GM23248 (cell line): Measurements from ENCODE around the gene NUBP1. TPM values are rescaled to one million over a fixed set of nuclear protein-coding genes. Genes with fewer than 3 reads are reported as not detected.
A peak's percentile ranks its signal among the peaks of the same experiment; 100 is the strongest.

Experiments used
- DNase-seq: peaks from one replicate; pipeline ENCODE4 v3.0.0-alpha.2; 2015
- H2AFZ ChIP-seq: fragments of 200-600 bp; sonication (generic); 2 replicates; pipeline ENCODE4 v1.6.1; 2016; ENCODE audit warnings: antibody characterized with exemption
- H3F3A ChIP-seq: fragments of 200-600 bp; sonication (generic); 2 replicates; pipeline ENCODE4 v1.6.1; 2016; ENCODE audit warnings: mild to moderate bottlenecking, antibody characterized with exemption, mixed run types; ENCODE audit not compliant: insufficient read depth
- H3K27ac ChIP-seq: fragments of 200-600 bp; sonication (generic); 2 replicates; pipeline ENCODE4 v1.5.1; 2016; ENCODE audit warnings: mild to moderate bottlenecking
- H3K27me3 ChIP-seq: fragments of 200-600 bp; sonication (generic); replicated peaks from 2 replicates; pipeline ENCODE4 v1.6.1; 2016; ENCODE audit warnings: mild to moderate bottlenecking; ENCODE audit not compliant: insufficient read depth
- H3K36me3 ChIP-seq: fragments of 200-600 bp; sonication (generic); 2 replicates; pipeline ENCODE4 v1.6.1; 2016; ENCODE audit warnings: low read depth, mild to moderate bottlenecking
- H3K4me1 ChIP-seq: fragments of 200-600 bp; sonication (generic); 2 replicates; pipeline ENCODE4 v1.6.1; 2016; ENCODE audit warnings: mild to moderate bottlenecking; ENCODE audit not compliant: insufficient read depth
- H3K4me2 ChIP-seq: fragments of 200-600 bp; sonication (generic); one replicate; pipeline ENCODE4 v1.6.1; 2016; ENCODE audit warnings: mild to moderate bottlenecking; ENCODE audit not compliant: unreplicated experiment
- H3K4me3 ChIP-seq: fragments of 200-600 bp; sonication (generic); 2 replicates; pipeline ENCODE4 v1.5.1; 2016; ENCODE audit warnings: mild to moderate bottlenecking
- H3K79me2 ChIP-seq: fragments of 200-600 bp; sonication (generic); 2 replicates; pipeline ENCODE4 v1.6.1; 2016; ENCODE audit warnings: mild to moderate bottlenecking; ENCODE audit not compliant: insufficient read depth
- H3K9ac ChIP-seq: fragments of 200-600 bp; sonication (generic); 2 replicates; pipeline ENCODE4 v1.6.1; 2016; ENCODE audit warnings: mild to moderate bottlenecking
- H3K9me2 ChIP-seq: fragments of 200-600 bp; sonication (generic); 2 replicates; pipeline ENCODE4 v1.6.1; 2016; ENCODE audit warnings: mixed run types, mild to moderate bottlenecking, moderate library complexity; ENCODE audit not compliant: insufficient read depth
- H3K9me3 ChIP-seq: fragments of 200-600 bp; sonication (generic); one replicate; pipeline ENCODE4 v1.6.1; 2017; ENCODE audit warnings: low read depth
- H4K20me1 ChIP-seq: fragments of 200-600 bp; sonication (generic); 2 replicates; pipeline ENCODE4 v1.6.0; 2016; ENCODE audit not compliant: insufficient read depth
- EZH2 ChIP-seq: fragments of 200-600 bp; sonication (generic); IDR thresholded peaks from 2 replicates; pipeline ENCODE4 v1.6.1; 2018; ENCODE audit warnings: antibody characterized with exemption, mild to moderate bottlenecking; ENCODE audit not compliant: insufficient read depth, poor library complexity, severe bottlenecking
- EZH2phosphoT487 ChIP-seq: fragments of 200-600 bp; sonication (generic); IDR thresholded peaks from 2 replicates; pipeline ENCODE4 v1.6.1; 2018; ENCODE audit warnings: antibody characterized with exemption, moderate library complexity, mild to moderate bottlenecking, low read depth; ENCODE audit not compliant: insufficient read depth
- WGBS, 2 experiments: methylation state at CpG; one replicate each; pipeline ENCODE4 v1.1.6; 2015 to 2017; ENCODE audit warnings: low lambda C conversion rate in 2 of 2, low coverage in 1 of 2; ENCODE audit errors: missing lambda C conversion rate in 2 of 2; 5-methylcytosine and 5-hydroxymethylcytosine counted together
- in situ Hi-C: fragments of 300-500 bp; cut with MboI; formaldehyde crosslinking; loops from 2 replicates; pipeline ENCODE4 v1.15.0; 2020
- polyA plus RNA-seq: library from polyadenylated mRNA; unstranded; fragments of >200 nt; fragmentation: Nextera tagmentation; extraction: Ambion mirVana; gene quantifications from 2 replicates; pipeline ENCODE4 v1.2.1, GENCODE V29; 2016
- total RNA-seq: library from RNA; depleted of rRNA; stranded (reverse); fragments of >200 nt; shearing (Covaris generic); gene quantifications from 2 replicates; pipeline ENCODE4 v1.2.3, GENCODE V29; 2014

The NUBP1 gene
- total and polyA plus RNA-seq, 2 experiments from 2014 or later: 19.1 to 22.3 TPM

DNA sequence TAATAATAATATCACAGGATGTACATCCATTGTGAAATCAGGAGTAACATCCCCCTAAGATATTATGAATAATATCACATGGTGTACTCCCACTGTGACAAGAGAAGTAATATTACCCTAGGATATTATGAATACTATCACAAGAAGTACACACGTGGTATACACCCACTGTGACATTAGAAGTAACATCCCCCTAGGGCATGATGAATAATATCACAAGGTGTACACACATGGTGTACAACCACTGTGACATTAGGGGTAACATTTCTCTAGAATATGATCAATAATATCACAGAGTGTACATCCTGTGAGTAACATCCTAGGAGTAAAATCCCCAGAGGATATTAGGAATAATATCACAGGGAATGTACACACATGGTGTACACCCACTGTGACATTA lies 43.9 kb upstream of the NUBP1 start:
- Histone ChIP-seq H3K36me3 (no peaks in the 10 kb centered on the region), H3K9ac (no peak overlapping the region), H3K4me3 (no peak overlapping the region), H3K79me2 (no peaks in the 10 kb centered on the region), H3K27me3 (no peaks in the 10 kb centered on the region), H4K20me1 (no peaks in the 10 kb centered on the region), H2AFZ (no peak overlapping the region), H3K9me2 (no peaks in the 10 kb centered on the region), H3K27ac (no peak overlapping the region), H3K4me1 (no peaks in the 10 kb centered on the region), H3K4me2 (no peak overlapping the region), H3K9me3 (no peaks in the 10 kb centered on the region), H3F3A (no peaks in the 10 kb centered on the region)
- TF ChIP-seq EZH2 (no peak), EZH2phosphoT487 (no peak)
- 26 to 29% methylated on average over 1 of the region's 1 CpG for WGBS, 2 experiments
- DNase-seq: no peak
- in situ Hi-C loops: no loop called here

DNA sequence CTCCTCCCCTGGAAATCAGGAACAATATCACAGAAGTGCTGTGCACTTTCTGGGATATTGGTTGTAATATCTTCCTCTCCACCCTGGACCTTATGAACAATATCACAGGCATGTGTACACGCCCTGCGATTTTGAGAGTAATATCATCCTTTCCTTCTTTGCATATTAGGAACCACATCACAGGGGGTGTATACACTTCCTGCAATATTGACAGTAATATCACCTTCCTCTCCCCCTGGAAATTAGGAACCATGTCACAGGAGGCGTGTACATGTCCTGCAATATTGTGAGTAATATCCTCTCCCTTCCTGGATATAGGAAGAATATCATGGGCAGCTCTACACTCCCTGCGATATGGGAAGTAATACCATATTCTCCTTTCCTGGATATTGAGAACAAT lies 34.7 kb upstream of the NUBP1 start:
- Histone ChIP-seq H3K9me3 (no peaks in the 10 kb centered on the region), H3K4me1 (no peaks in the 10 kb centered on the region), H3K27ac (no peak overlapping the region), H3K79me2 (no peaks in the 10 kb centered on the region), H3K9ac (no peak overlapping the region), H3K36me3 (no peaks in the 10 kb centered on the region), H3F3A (no peaks in the 10 kb centered on the region), H3K27me3 (no peaks in the 10 kb centered on the region; the same call in 1 of the 2 replicates), H3K4me2 (no peak overlapping the region), H4K20me1 (no peaks in the 10 kb centered on the region), H3K4me3 (no peak overlapping the region), H3K9me2 (no peaks in the 10 kb centered on the region), H2AFZ (no peak overlapping the region)
- TF ChIP-seq EZH2phosphoT487 (no peak), EZH2 (no peak)
- WGBS, 2 experiments: 62% methylated on average over 4 of the region's 4 CpGs
- in situ Hi-C loops: no loop called here
- no peak for DNase-seq

DNA sequence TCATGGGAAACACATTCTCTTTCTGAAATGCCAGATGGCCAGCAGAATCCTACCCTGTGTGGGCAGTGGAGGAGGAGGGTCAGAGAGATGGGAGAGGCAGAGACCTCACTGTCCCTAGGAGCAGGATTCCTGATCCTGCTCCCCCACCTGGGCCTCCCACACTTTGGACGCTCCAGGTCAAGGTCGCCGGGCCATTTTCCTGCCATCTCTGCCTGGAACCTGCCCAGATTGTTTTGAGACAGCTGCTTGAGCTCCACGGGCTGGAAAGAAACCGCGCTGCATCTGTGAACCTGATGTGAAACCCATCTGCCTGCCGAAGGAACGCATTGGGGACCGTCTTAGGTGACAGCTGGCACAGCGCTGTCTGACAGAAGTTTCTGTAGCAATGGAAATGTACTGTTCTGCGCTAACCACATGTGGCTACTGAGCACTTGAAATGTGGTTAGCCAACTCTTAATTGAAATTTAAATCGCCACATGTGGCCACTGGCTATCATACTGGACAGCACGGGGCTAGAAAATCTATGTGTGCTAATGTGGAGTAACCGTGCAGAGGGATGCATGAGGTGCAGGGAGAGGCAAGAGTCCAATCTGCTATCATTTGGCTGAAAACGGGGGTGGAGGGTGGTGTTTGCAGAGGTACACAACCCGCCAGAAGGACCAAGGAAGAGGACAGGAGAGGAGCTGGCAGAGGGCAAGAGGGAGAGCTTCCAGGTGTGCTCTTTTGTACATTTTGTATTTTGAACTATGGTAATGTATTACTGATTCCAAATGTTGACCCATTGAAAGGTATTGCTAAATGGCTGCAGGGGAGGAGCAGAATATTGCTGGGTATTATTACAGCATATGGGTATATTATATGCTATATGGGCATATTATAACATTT lies 15.4 kb upstream of the NUBP1 start:
- no peaks in the 10 kb centered on the region; the same call in 1 of the 2 replicates for H3K27me3 ChIP-seq
- H3K4me2 ChIP-seq: no peak overlapping the region
- no peak for DNase-seq
- no peaks in the 10 kb centered on the region for H3K36me3 ChIP-seq
- H3K9me2 ChIP-seq: no peaks in the 10 kb centered on the region
- H3F3A ChIP-seq: no peaks in the 10 kb centered on the region
- TF ChIP-seq EZH2 (no peak), EZH2phosphoT487 (no peak)
- no peaks in the 10 kb centered on the region for H3K9me3 ChIP-seq
- no peaks in the 10 kb centered on the region for H3K4me1 ChIP-seq
- no peak overlapping the region for H2AFZ ChIP-seq
- H3K4me3 ChIP-seq: no peak overlapping the region
- no peak overlapping the region for H3K27ac ChIP-seq
- 33 to 44% methylated on average over 16 of the region's 16 CpGs for WGBS, 2 experiments
- in situ Hi-C loops: loop anchor here (25.0 kb wide), 2 partner anchors 1591 to 1791 kb away; no protein-coding TSS in a partner anchor
- no peaks in the 10 kb centered on the region for H3K79me2 ChIP-seq
- no peak overlapping the region for H3K9ac ChIP-seq
- H4K20me1 ChIP-seq: no peaks in the 10 kb centered on the region

DNA sequence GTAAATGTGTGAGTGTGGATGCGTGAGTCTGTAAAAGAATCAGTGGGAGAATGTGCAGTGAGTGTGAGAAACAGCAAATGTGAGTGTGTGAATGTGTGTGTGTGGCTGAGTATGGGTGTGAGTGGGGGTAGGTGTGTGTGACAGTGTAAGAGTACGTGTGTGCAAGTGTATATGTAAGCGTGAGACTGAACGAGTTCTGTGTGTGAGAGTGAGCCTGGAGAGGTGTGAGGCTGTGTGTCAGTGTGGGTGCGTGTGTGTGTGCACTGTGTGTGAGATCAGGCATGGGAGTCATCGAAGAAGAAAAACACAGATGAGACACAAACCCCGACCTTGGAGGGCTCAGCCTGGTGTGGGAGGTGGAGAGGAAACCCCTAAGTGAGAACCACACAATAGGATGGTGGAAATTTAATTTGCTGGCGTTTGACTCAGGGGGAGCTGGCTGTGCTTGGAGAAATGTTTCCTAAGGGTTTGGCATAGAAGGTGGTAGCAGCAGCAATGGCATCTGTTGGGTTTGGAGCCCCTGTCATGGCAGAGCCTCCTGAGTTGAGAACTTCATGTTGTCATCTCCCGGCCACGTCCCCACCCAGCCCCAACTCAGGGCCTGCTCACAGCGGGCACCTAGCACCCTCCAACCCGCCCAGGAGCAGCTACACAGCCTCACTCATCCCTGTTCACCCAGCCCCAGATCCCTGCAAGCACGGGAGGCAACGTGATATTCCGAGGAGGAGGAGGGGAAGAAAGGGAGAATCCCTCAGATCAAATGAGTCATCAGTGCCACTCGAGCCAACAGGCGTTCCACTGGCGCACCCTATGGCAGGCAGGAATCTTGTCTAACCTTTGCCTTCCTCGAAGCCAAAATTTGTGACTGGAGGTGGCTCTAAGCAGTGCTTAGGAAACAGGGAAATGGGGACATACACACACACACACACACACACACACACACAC lies 14.3 kb upstream of the NUBP1 start:
- Histone ChIP-seq H3K4me1 (no peaks in the 10 kb centered on the region), H3K36me3 (no peaks in the 10 kb centered on the region), H3K4me2 (no peak overlapping the region), H3K9me2 (no peaks in the 10 kb centered on the region), H3K27me3 (no peaks in the 10 kb centered on the region; the same call in 1 of the 2 replicates), H3F3A (no peaks in the 10 kb centered on the region), H3K9me3 (no peaks in the 10 kb centered on the region), H3K79me2 (no peaks in the 10 kb centered on the region), H3K4me3 (no peak overlapping the region), H3K27ac (no peak overlapping the region), H2AFZ (no peak overlapping the region), H4K20me1 (no peaks in the 10 kb centered on the region), H3K9ac (no peak overlapping the region)
- TF ChIP-seq EZH2 (no peak), EZH2phosphoT487 (no peak)
- 60 to 72% methylated on average over 19 of the region's 19 CpGs for WGBS, 2 experiments
- peak; percentile 67 for DNase-seq
- in situ Hi-C loops: loop anchor here (5.0 to 25.0 kb wide), 4 partner anchors 217 to 1792 kb away; no protein-coding TSS in a partner anchor
